Measurements from ENCODE around the gene CUL1.

DNA sequence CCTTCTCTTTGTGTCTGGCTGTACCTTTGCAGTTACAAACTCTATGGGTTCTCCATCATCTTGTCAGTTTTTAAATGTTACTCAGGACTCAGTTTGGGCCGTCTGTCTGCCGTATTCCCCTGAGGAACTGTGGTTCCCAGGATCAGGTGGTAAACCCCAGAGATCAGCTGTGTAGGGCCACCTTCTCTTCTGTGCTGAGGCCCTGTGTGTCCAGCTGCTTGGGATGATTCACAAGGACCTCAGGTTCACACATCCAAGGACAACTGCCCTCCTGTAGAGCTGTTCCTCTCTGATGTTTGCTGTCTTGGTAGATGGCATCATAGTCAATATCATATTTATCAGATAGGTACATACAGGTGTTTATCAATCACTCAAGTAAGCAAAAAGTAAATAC is 24.5 kb downstream of the CUL1 start:
- TF ChIP-seq, protein P1, sequence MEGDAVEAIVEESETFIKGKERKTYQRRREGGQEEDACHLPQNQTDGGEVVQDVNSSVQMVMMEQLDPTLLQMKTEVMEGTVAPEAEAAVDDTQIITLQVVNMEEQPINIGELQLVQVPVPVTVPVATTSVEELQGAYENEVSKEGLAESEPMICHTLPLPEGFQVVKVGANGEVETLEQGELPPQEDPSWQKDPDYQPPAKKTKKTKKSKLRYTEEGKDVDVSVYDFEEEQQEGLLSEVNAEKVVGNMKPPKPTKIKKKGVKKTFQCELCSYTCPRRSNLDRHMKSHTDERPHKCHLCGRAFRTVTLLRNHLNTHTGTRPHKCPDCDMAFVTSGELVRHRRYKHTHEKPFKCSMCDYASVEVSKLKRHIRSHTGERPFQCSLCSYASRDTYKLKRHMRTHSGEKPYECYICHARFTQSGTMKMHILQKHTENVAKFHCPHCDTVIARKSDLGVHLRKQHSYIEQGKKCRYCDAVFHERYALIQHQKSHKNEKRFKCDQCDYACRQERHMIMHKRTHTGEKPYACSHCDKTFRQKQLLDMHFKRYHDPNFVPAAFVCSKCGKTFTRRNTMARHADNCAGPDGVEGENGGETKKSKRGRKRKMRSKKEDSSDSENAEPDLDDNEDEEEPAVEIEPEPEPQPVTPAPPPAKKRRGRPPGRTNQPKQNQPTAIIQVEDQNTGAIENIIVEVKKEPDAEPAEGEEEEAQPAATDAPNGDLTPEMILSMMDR (IDR thresholded peaks at IDR 0.05) = no peak
- TF ChIP-seq ZFX (IDR thresholded peaks at IDR 0.05; ENCODE audit: borderline replicate concordance) = no peak
